K562 (cell line): ENCODE results near the gene LRP1. TPM values are rescaled to one million over a fixed set of nuclear protein-coding genes. Genes with fewer than 3 reads are reported as not detected.

Experiments
- BRD4 ChIP-seq: fragments of 200-600 bp; sonication (generic); IDR thresholded peaks from 2 replicates; pipeline ENCODE4 v1.6.1; 2017; ENCODE audit warnings: inconsistent platforms
- CREM ChIP-seq: IDR thresholded peaks from 2 replicates; pipeline ENCODE4 v1.6.1; 2014; ENCODE audit warnings: antibody characterized with exemption, low read depth
- FOXK2 ChIP-seq, 2 experiments: fragments of 450-650 bp; IDR thresholded peaks in 1 of 2; conservative IDR thresholded peaks in 1 of 2; 2 replicates each; pipeline ENCODE4 v1.6.1; 2016; ENCODE audit warnings: low read depth in 2 of 2, mild to moderate bottlenecking in 1 of 2
- KLF10 ChIP-seq: fragments of 250-450 bp; sonication (Bioruptor Pico); IDR thresholded peaks from 2 replicates; pipeline ENCODE4 v1.6.1; 2021; ENCODE audit warnings: matching md5 sums
- MAFK ChIP-seq: IDR thresholded peaks from 2 replicates; pipeline ENCODE4 v1.6.1; 2011; ENCODE audit warnings: low read length, improper control_type of control experiment
- NONO ChIP-seq, 2 experiments: fragments of 200-400 bp in 1 of 2; fragments of 450-650 bp in 1 of 2; formaldehyde crosslinking in 1 of 2; IDR thresholded peaks; 2 replicates each; pipeline ENCODE4 v1.6.1; 2017; ENCODE audit warnings: low read depth in 2 of 2, mild to moderate bottlenecking in 2 of 2, moderate library complexity in 2 of 2, low read length in 1 of 2
- PML ChIP-seq: IDR thresholded peaks from 2 replicates; pipeline ENCODE4 v1.6.1; 2012; ENCODE audit warnings: low read length, inconsistent platforms
- SETDB1 ChIP-seq: IDR thresholded peaks from one replicate; pipeline ENCODE4 v1.6.1; 2012; ENCODE audit warnings: low read length, control low read depth, inconsistent platforms
- SMC3 ChIP-seq: conservative IDR thresholded peaks from 2 replicates; pipeline ENCODE4 v1.6.1; 2011; ENCODE audit warnings: low read depth, low read length, improper control_type of control experiment; ENCODE audit not compliant: insufficient read depth
- SREBF2 ChIP-seq: sonication (generic); formaldehyde crosslinking; IDR thresholded peaks from 2 replicates; pipeline ENCODE4 v1.4.0; 2020; ENCODE audit warnings: mild to moderate bottlenecking, missing genetic modification reagents
- STAT5B ChIP-seq: fragments of 250-450 bp; sonication (Bioruptor Pico); IDR thresholded peaks from 2 replicates; pipeline ENCODE4 v1.8.0; 2021; ENCODE audit warnings: mild to moderate bottlenecking, inconsistent platforms
- TEAD4 ChIP-seq, 2 experiments: sonication (generic) in 1 of 2; formaldehyde crosslinking in 1 of 2; IDR thresholded peaks; 2 replicates each; pipeline versions ENCODE4 v1.6.1 to v1.8.0; 2012 to 2022; ENCODE audit warnings: borderline replicate concordance in 1 of 2, inconsistent platforms in 1 of 2, low read length in 1 of 2, mild to moderate bottlenecking in 1 of 2, missing genetic modification reagents in 1 of 2
- TRIM28 ChIP-seq: fragments of 450-650 bp; IDR thresholded peaks from 2 replicates; pipeline ENCODE4 v1.6.1; 2017
- ZNF133 ChIP-seq: fragments of 250-450 bp; sonication (Bioruptor Pico); IDR thresholded peaks from 2 replicates; pipeline ENCODE4 v1.4.0; 2020; ENCODE audit warnings: mild to moderate bottlenecking
- ZNF384 ChIP-seq: IDR thresholded peaks from 2 replicates; pipeline ENCODE4 v1.6.1; 2012; ENCODE audit warnings: low read depth, low read length, improper control_type of control experiment
- ZNF551 ChIP-seq: fragments of 250-450 bp; sonication (Bioruptor Pico); IDR thresholded peaks from 2 replicates; pipeline ENCODE4 v1.5.0; 2021; ENCODE audit warnings: mild to moderate bottlenecking, moderate library complexity
- ZNF79 ChIP-seq: fragments of 250-450 bp; sonication (Bioruptor Pico); IDR thresholded peaks from 2 replicates; pipeline ENCODE4 v1.4.0; 2020; ENCODE audit warnings: low read depth, mild to moderate bottlenecking, moderate library complexity
- polyA plus RNA-seq, 8 experiments: library from polyadenylated mRNA; depleted of rRNA in 4 of 8; stranded (reverse) in 5 of 8; unstranded in 3 of 8; fragments of >200 nt; fragmentation: Nextera tagmentation in 2 of 8; fragmentation: Illumina TruSeq in 1 of 8; extraction: Ambion mirVana in 2 of 8; extraction: Trizol in 1 of 8; gene quantifications; 2 replicates each; pipeline versions ENCODE4 v1.2.1 to v1.2.3, GENCODE V29; 2011 to 2014; ENCODE audit warnings: inconsistent platforms in 1 of 8, missing spikeins in 1 of 8
- total RNA-seq, 7 experiments: library from RNA; depleted of rRNA in 6 of 7; stranded (reverse); fragments of >200 nt in 6 of 7; fragmentation: Illumina TruSeq in 2 of 7; extraction: Trizol in 2 of 7; gene quantifications; 2 replicates each; pipeline versions ENCODE4 v1.2.1 to v1.2.3, GENCODE V29; 2011 to 2021; ENCODE audit warnings: low replicate concordance in 1 of 7
- TF ChIP-seq, protein P1 (sequence below): sonication (generic); formaldehyde crosslinking; IDR thresholded peaks from 2 replicates; pipeline ENCODE4 v1.8.0; 2022; ENCODE audit warnings: mild to moderate bottlenecking, low read depth, missing genetic modification reagents
- TF ChIP-seq, protein P2 (sequence below): fragments of 250-450 bp; sonication (Bioruptor Pico); IDR thresholded peaks from 2 replicates; pipeline ENCODE4 v1.4.0; 2020
- TF ChIP-seq, protein P3 (sequence below): fragments of 450-650 bp; formaldehyde crosslinking; IDR thresholded peaks from 2 replicates; pipeline ENCODE4 v1.4.0; 2020; ENCODE audit warnings: mild to moderate bottlenecking, moderate library complexity
- TF ChIP-seq, protein P4 (sequence below): fragments of 250-450 bp; sonication (Bioruptor Pico); IDR thresholded peaks from 2 replicates; pipeline ENCODE4 v1.9.0; 2021; ENCODE audit warnings: mild to moderate bottlenecking
- TF ChIP-seq, protein P5 (sequence below): fragments of 450-650 bp; IDR thresholded peaks from 2 replicates; pipeline ENCODE4 v1.6.1; 2016; ENCODE audit warnings: missing biosample characterization, missing genetic modification characterization
- TF ChIP-seq, protein P6 (sequence below), 2 experiments: fragments of 200-800 bp in 1 of 2; sonication (Bioruptor generic) in 1 of 2; sonication (generic) in 1 of 2; formaldehyde crosslinking in 1 of 2; IDR thresholded peaks in 1 of 2; conservative IDR thresholded peaks in 1 of 2; 2 replicates each; pipeline versions ENCODE4 v1.5.0 to v1.6.1; 2016 to 2020; ENCODE audit warnings: missing compliant biosample characterization in 1 of 2, missing genetic modification characterization in 1 of 2, missing genetic modification reagents in 1 of 2

Gene LRP1
- total and polyA plus RNA-seq, 9 of the 15 experiments (the other 6 are each of a cell fraction or from before 2014, with no cell fraction given), result 0.04 to 0.64 (median 0.19) TPM; not detected in 2

DNA sequence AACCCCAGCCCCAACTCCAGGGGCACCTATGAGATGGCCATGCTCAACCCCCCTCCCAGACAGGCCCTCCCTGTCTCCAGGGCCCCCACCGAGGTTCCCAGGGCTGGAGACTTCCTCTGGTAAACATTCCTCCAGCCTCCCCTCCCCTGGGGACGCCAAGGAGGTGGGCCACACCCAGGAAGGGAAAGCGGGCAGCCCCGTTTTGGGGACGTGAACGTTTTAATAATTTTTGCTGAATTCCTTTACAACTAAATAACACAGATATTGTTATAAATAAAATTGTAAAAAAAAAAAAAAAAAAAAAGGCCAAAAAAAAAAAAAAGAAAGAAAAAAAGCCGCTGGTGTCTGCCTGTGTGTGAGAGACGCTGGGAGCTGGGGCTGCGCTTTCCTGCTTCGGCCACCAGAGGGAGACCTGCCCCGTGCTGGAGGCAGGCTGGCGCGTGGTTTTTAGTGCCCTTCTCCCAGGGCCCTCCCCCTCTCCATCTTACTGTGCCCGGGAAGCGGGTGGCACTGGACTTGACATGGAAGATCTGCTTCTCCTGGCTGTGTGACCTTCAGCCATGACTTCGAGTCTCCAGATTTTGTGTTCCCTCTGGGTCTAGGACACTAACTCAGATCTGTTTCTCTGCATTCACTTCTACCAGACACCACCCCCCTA is 84.9 kb downstream of the LRP1 start (continued):
- TF ChIP-seq, protein P1, sequence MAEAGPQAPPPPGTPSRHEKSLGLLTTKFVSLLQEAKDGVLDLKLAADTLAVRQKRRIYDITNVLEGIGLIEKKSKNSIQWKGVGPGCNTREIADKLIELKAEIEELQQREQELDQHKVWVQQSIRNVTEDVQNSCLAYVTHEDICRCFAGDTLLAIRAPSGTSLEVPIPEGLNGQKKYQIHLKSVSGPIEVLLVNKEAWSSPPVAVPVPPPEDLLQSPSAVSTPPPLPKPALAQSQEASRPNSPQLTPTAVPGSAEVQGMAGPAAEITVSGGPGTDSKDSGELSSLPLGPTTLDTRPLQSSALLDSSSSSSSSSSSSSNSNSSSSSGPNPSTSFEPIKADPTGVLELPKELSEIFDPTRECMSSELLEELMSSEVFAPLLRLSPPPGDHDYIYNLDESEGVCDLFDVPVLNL (CRISPR knock-in tag), result no peak
- TF ChIP-seq CREM (peak; percentile 58), ZNF551 (CRISPR knock-in tag) (no peak), KLF10 (CRISPR knock-in tag) (no peak), BRD4 (no peak), TRIM28 (no peak), TEAD4 (IDR thresholded peaks at IDR 0.05; ENCODE audit: low read length) (no peak), TEAD4 (CRISPR knock-in tag; IDR thresholded peaks at IDR 0.05; ENCODE audit: borderline replicate concordance) (no peak), SETDB1 (no peak), PML (no peak), SREBF2 (CRISPR knock-in tag) (no peak), STAT5B (CRISPR knock-in tag) (no peak), NONO (IDR thresholded peaks at IDR 0.05; ENCODE audit: low read depth in 2 of 2, low read length in 1 of 2) (no peak), ZNF79 (CRISPR knock-in tag) (no peak), ZNF133 (CRISPR knock-in tag) (no peak), MAFK (no peak), SMC3 (peak; percentile 87), ZNF384 (peak; percentile 89), FOXK2 (conservative IDR thresholded peaks at IDR 0.05 in 1 of 2, IDR thresholded peaks at IDR 0.05 in 1 of 2; ENCODE audit: low read depth in 2 of 2) (no peak)
- TF ChIP-seq, protein P2, sequence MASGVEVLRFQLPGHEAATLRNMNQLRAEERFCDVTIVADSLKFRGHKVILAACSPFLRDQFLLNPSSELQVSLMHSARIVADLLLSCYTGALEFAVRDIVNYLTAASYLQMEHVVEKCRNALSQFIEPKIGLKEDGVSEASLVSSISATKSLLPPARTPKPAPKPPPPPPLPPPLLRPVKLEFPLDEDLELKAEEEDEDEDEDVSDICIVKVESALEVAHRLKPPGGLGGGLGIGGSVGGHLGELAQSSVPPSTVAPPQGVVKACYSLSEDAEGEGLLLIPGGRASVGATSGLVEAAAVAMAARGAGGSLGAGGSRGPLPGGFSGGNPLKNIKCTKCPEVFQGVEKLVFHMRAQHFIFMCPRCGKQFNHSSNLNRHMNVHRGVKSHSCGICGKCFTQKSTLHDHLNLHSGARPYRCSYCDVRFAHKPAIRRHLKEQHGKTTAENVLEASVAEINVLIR (CRISPR knock-in tag), result no peak
- TF ChIP-seq, protein P3, sequence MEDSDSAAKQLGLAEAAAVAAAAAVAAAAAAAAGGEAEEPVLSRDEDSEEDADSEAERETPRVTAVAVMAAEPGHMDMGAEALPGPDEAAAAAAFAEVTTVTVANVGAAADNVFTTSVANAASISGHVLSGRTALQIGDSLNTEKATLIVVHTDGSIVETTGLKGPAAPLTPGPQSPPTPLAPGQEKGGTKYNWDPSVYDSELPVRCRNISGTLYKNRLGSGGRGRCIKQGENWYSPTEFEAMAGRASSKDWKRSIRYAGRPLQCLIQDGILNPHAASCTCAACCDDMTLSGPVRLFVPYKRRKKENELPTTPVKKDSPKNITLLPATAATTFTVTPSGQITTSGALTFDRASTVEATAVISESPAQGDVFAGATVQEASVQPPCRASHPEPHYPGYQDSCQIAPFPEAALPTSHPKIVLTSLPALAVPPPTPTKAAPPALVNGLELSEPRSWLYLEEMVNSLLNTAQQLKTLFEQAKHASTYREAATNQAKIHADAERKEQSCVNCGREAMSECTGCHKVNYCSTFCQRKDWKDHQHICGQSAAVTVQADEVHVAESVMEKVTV (CRISPR knock-in tag), result peak; percentile 75
- TF ChIP-seq, protein P4, sequence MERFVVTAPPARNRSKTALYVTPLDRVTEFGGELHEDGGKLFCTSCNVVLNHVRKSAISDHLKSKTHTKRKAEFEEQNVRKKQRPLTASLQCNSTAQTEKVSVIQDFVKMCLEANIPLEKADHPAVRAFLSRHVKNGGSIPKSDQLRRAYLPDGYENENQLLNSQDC (CRISPR knock-in tag), result no peak
- TF ChIP-seq, protein P5, sequence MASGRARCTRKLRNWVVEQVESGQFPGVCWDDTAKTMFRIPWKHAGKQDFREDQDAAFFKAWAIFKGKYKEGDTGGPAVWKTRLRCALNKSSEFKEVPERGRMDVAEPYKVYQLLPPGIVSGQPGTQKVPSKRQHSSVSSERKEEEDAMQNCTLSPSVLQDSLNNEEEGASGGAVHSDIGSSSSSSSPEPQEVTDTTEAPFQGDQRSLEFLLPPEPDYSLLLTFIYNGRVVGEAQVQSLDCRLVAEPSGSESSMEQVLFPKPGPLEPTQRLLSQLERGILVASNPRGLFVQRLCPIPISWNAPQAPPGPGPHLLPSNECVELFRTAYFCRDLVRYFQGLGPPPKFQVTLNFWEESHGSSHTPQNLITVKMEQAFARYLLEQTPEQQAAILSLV, result no peak
- TF ChIP-seq, protein P6, sequence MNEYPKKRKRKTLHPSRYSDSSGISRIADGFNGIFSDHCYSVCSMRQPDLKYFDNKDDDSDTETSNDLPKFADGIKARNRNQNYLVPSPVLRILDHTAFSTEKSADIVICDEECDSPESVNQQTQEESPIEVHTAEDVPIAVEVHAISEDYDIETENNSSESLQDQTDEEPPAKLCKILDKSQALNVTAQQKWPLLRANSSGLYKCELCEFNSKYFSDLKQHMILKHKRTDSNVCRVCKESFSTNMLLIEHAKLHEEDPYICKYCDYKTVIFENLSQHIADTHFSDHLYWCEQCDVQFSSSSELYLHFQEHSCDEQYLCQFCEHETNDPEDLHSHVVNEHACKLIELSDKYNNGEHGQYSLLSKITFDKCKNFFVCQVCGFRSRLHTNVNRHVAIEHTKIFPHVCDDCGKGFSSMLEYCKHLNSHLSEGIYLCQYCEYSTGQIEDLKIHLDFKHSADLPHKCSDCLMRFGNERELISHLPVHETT (CRISPR knock-in tag; conservative IDR thresholded peaks at IDR 0.05 in 1 of 2, IDR thresholded peaks at IDR 0.05 in 1 of 2), result no peak
